Measurements from ENCODE around the gene TMIGD1. TPM values are rescaled to one million over a fixed set of nuclear protein-coding genes. Genes with fewer than 3 reads are reported as not detected.

The TMIGD1 gene
- total RNA-seq, 1 donor from 2014 or later, result not detected

DNA sequence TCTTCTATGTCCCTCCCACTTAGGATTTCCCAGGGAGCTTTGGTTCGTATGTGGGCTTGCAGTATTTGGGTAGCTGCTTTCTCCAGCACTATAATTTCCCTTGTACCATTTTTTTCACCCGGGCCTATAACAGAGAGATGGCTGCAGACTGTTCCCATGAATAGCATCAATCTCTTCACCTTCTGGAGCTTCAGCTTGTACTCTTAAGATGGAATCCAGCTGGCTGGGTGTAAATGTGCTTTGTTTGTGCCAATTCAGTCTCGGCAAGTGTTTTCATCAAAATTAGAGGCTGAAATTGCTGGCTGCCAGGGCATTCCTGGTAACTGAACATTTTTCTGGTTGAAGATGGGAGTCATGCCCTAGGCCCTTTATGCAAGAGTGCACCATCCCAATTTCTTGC is 32.7 kb upstream of the TMIGD1 start:
- Histone ChIP-seq H3K4me1 (ENCODE audit: insufficient read depth, low read length) (peaks cover 5% of the 10 kb centered on the region), H3K9me3 (ENCODE audit: insufficient read depth, low read depth, low read length) (no peaks in the 10 kb centered on the region), H3K4me2 (ENCODE audit: low read length) (no peak overlapping the region), H2AFZ (ENCODE audit: low read depth, low read length) (no peak overlapping the region), H3K79me2 (ENCODE audit: insufficient read depth, low read length) (no peaks in the 10 kb centered on the region), H3K27me3 (ENCODE audit: insufficient read depth, low read length) (peaks cover 2% of the 10 kb centered on the region), H3K27ac (ENCODE audit: low read depth, low read length) (no peak overlapping the region), H3K9ac (ENCODE audit: low read length) (no peak overlapping the region), H3K36me3 (ENCODE audit: insufficient read depth, low read length) (no peaks in the 10 kb centered on the region), H4K20me1 (ENCODE audit: insufficient read depth, low read length) (no peaks in the 10 kb centered on the region), H3K4me3 (ENCODE audit: insufficient read depth, low read depth, low read length) (no peak overlapping the region)
- Mint-ChIP-seq H3K27me3 (ENCODE audit: low read depth, unreplicated experiment) (peaks cover 6% of the 10 kb centered on the region), H3K4me1 (ENCODE audit: low read depth, unreplicated experiment) (peaks cover 5% of the 10 kb centered on the region), H3K27ac (ENCODE audit: unreplicated experiment) (no peak overlapping the region), H3K4me3 (ENCODE audit: unreplicated experiment) (no peak overlapping the region), H3K36me3 (ENCODE audit: low read depth, unreplicated experiment) (no peaks in the 10 kb centered on the region), H3K9me3 (ENCODE audit: unreplicated experiment) (peaks cover 4% of the 10 kb centered on the region)
- FAIRE-seq, result no peak
- no peak for TF ChIP-seq EZH2 (IDR thresholded peaks at IDR 0.05; ENCODE audit: insufficient read depth, low read length)
- TF ChIP-seq, protein P1, sequence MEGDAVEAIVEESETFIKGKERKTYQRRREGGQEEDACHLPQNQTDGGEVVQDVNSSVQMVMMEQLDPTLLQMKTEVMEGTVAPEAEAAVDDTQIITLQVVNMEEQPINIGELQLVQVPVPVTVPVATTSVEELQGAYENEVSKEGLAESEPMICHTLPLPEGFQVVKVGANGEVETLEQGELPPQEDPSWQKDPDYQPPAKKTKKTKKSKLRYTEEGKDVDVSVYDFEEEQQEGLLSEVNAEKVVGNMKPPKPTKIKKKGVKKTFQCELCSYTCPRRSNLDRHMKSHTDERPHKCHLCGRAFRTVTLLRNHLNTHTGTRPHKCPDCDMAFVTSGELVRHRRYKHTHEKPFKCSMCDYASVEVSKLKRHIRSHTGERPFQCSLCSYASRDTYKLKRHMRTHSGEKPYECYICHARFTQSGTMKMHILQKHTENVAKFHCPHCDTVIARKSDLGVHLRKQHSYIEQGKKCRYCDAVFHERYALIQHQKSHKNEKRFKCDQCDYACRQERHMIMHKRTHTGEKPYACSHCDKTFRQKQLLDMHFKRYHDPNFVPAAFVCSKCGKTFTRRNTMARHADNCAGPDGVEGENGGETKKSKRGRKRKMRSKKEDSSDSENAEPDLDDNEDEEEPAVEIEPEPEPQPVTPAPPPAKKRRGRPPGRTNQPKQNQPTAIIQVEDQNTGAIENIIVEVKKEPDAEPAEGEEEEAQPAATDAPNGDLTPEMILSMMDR (IDR thresholded peaks at IDR 0.05; ENCODE audit: insufficient read depth, low read depth, low read length), result no peak
- DNase-seq (ENCODE audit: low read depth), result no peak

DNA sequence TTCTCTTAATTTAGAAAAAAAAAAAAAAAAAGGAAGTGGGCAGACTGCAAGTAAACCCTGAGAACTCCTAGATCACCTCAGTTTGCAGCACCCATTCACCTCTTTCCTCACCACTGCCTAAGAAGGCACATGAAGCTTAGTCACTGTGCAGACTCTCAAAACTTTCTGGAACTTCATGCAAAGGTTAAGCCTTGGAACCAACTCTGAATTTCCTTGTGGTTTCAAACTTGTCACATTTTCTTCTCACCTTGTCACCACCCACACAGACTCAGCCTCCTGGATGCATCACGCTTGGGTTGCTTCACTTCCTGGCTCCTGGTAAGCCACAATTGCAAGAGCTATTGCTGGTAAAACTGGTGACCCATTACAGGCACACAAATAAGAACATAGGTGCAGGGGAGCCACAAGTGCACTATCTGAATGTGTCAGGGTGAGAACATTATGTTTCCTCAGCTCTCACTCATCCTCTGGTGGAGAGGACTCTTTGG is 29.9 kb upstream of the TMIGD1 start:
- no peak overlapping the region for H3K4me3 Mint-ChIP-seq (ENCODE audit: unreplicated experiment)
- no peaks in the 10 kb centered on the region for H3K36me3 ChIP-seq (ENCODE audit: insufficient read depth, low read length)
- H3K27ac Mint-ChIP-seq (ENCODE audit: unreplicated experiment), result no peak overlapping the region
- TF ChIP-seq EZH2 (IDR thresholded peaks at IDR 0.05; ENCODE audit: insufficient read depth, low read length), result no peak
- TF ChIP-seq, protein P1 (IDR thresholded peaks at IDR 0.05; ENCODE audit: insufficient read depth, low read depth, low read length), result no peak
- no peak overlapping the region for H3K27ac ChIP-seq (ENCODE audit: low read depth, low read length)
- peaks cover 4% of the 10 kb centered on the region for H3K9me3 Mint-ChIP-seq (ENCODE audit: unreplicated experiment)
- DNase-seq (ENCODE audit: low read depth), result peak; percentile 79
- peaks cover 3% of the 10 kb centered on the region for H3K4me1 Mint-ChIP-seq (ENCODE audit: low read depth, unreplicated experiment)
- H3K9ac ChIP-seq (ENCODE audit: low read length), result no peak overlapping the region
- peak; percentile 81 for FAIRE-seq
- H2AFZ ChIP-seq (ENCODE audit: low read depth, low read length), result no peak overlapping the region
- H3K27me3 Mint-ChIP-seq (ENCODE audit: low read depth, unreplicated experiment), result peaks cover 6% of the 10 kb centered on the region
- no peaks in the 10 kb centered on the region for H3K36me3 Mint-ChIP-seq (ENCODE audit: low read depth, unreplicated experiment)
- no peaks in the 10 kb centered on the region for H3K79me2 ChIP-seq (ENCODE audit: insufficient read depth, low read length)
- no peak overlapping the region for H3K4me3 ChIP-seq (ENCODE audit: insufficient read depth, low read depth, low read length)
- no peaks in the 10 kb centered on the region for H3K9me3 ChIP-seq (ENCODE audit: insufficient read depth, low read depth, low read length)
- H3K4me1 ChIP-seq (ENCODE audit: insufficient read depth, low read length), result peaks cover 5% of the 10 kb centered on the region
- peaks cover 2% of the 10 kb centered on the region for H3K27me3 ChIP-seq (ENCODE audit: insufficient read depth, low read length)
- no peaks in the 10 kb centered on the region for H4K20me1 ChIP-seq (ENCODE audit: insufficient read depth, low read length)
- no peak overlapping the region for H3K4me2 ChIP-seq (ENCODE audit: low read length)

DNA sequence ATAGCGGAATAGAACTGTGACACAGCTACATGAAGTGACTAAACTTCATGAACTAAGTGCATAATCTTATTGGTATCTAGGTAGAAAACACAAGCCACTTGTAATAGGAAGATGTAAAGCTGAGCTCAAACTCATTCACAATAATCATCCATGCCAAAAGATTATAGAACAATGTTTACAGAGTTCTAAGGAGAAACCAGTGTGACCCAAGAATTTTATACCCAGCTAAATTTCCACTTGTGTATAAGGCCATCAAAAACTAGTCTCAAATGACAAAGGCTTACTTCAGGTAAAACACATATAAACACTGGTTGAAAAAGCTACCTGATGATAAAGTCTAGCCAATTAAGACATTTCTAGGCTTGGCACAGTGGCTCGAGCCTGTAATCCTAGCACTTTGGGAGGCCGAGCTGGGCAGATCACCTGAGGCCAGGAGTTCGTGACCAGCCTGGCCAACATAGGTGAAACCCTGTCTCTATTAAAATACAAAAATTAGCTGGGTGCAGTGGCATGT is 28.0 kb upstream of the TMIGD1 start:
- TF ChIP-seq, protein P1 (IDR thresholded peaks at IDR 0.05; ENCODE audit: insufficient read depth, low read depth, low read length), result no peak
- no peak for TF ChIP-seq EZH2 (IDR thresholded peaks at IDR 0.05; ENCODE audit: insufficient read depth, low read length)
- H3K4me3 Mint-ChIP-seq (ENCODE audit: unreplicated experiment), result no peak overlapping the region
- Histone ChIP-seq H3K79me2 (ENCODE audit: insufficient read depth, low read length) (no peaks in the 10 kb centered on the region), H3K27me3 (ENCODE audit: insufficient read depth, low read length) (peaks cover 2% of the 10 kb centered on the region), H3K27ac (ENCODE audit: low read depth, low read length) (no peak overlapping the region), H3K4me2 (ENCODE audit: low read length) (no peak overlapping the region), H4K20me1 (ENCODE audit: insufficient read depth, low read length) (no peaks in the 10 kb centered on the region), H3K9me3 (ENCODE audit: insufficient read depth, low read depth, low read length) (no peaks in the 10 kb centered on the region), H3K9ac (ENCODE audit: low read length) (no peak overlapping the region), H3K36me3 (ENCODE audit: insufficient read depth, low read length) (no peaks in the 10 kb centered on the region), H2AFZ (ENCODE audit: low read depth, low read length) (no peak overlapping the region), H3K4me1 (ENCODE audit: insufficient read depth, low read length) (peaks cover 5% of the 10 kb centered on the region), H3K4me3 (ENCODE audit: insufficient read depth, low read depth, low read length) (no peak overlapping the region)
- no peak for DNase-seq (ENCODE audit: low read depth)
- H3K27me3 Mint-ChIP-seq (ENCODE audit: low read depth, unreplicated experiment), result peaks cover 6% of the 10 kb centered on the region
- peaks cover 3% of the 10 kb centered on the region for H3K4me1 Mint-ChIP-seq (ENCODE audit: low read depth, unreplicated experiment)
- no peak for FAIRE-seq
- peaks cover 4% of the 10 kb centered on the region for H3K9me3 Mint-ChIP-seq (ENCODE audit: unreplicated experiment)
- no peak overlapping the region for H3K27ac Mint-ChIP-seq (ENCODE audit: unreplicated experiment)
- H3K36me3 Mint-ChIP-seq (ENCODE audit: low read depth, unreplicated experiment), result no peaks in the 10 kb centered on the region
